ENCODE results near the gene IFT52.

Gene IFT52

GRCh38 chr20:43680981-43681380, 90.2 kb downstream of the IFT52 start:
- no peaks in the 10 kb centered on the region for H3K36me3 ChIP-seq (ENCODE audit: insufficient read depth, low read length)

GRCh38 chr20:43681468-43681942, 90.8 kb downstream of the IFT52 start:
- H3K9me3 ChIP-seq (replicated peaks; ENCODE audit: low read length) = no peaks in the 10 kb centered on the region
- H3K36me3 ChIP-seq (ENCODE audit: insufficient read depth, low read length) = no peaks in the 10 kb centered on the region
- no peaks in the 10 kb centered on the region for H3K4me1 ChIP-seq (ENCODE audit: control insufficient read depth, insufficient read depth, low read length)
- H3K27me3 ChIP-seq (ENCODE audit: control insufficient read depth, insufficient read depth, low read length) = no peaks in the 10 kb centered on the region
- no peak overlapping the region for H3K9ac ChIP-seq (ENCODE audit: low read depth, low read length)
- H3K4me3 ChIP-seq (ENCODE audit: low read length) = no peak overlapping the region
- no peak overlapping the region for H3K4me2 ChIP-seq (ENCODE audit: low read length)

More at GRCh38 chr20:43680981-43681380, 90.2 kb downstream of the IFT52 start:
- Histone ChIP-seq H3K27me3 (ENCODE audit: control insufficient read depth, insufficient read depth, low read length) (no peaks in the 10 kb centered on the region), H3K4me1 (ENCODE audit: control insufficient read depth, insufficient read depth, low read length) (no peaks in the 10 kb centered on the region), H3K9ac (ENCODE audit: low read depth, low read length) (no peak overlapping the region), H3K4me3 (ENCODE audit: low read length) (no peak overlapping the region), H3K4me2 (ENCODE audit: low read length) (no peak overlapping the region), H3K9me3 (replicated peaks; ENCODE audit: low read length) (no peaks in the 10 kb centered on the region)

- Histone ChIP-seq H3K9ac (ENCODE audit: low read depth, low read length) (no peak overlapping the region), H3K27me3 (ENCODE audit: control insufficient read depth, insufficient read depth, low read length) (no peaks in the 10 kb centered on the region), H3K9me3 (replicated peaks; ENCODE audit: low read length) (no peaks in the 10 kb centered on the region), H3K4me2 (ENCODE audit: low read length) (no peak overlapping the region), H3K36me3 (ENCODE audit: insufficient read depth, low read length) (no peaks in the 10 kb centered on the region), H3K4me1 (ENCODE audit: control insufficient read depth, insufficient read depth, low read length) (no peaks in the 10 kb centered on the region), H3K4me3 (ENCODE audit: low read length) (no peak overlapping the region)
These were observed 91.3 kb downstream of the IFT52 start for GRCh38 chr20:43681991-43682410.

- no peaks in the 10 kb centered on the region for H3K27me3 ChIP-seq (ENCODE audit: control insufficient read depth, insufficient read depth, low read length)
- H3K4me3 ChIP-seq (ENCODE audit: low read length) = no peak overlapping the region
- no peaks in the 10 kb centered on the region for H3K4me1 ChIP-seq (ENCODE audit: control insufficient read depth, insufficient read depth, low read length)
- no peak overlapping the region for H3K9ac ChIP-seq (ENCODE audit: low read depth, low read length)
- H3K4me2 ChIP-seq (ENCODE audit: low read length) = no peak overlapping the region
- H3K9me3 ChIP-seq (replicated peaks; ENCODE audit: low read length) = no peaks in the 10 kb centered on the region
- H3K36me3 ChIP-seq (ENCODE audit: insufficient read depth, low read length) = no peaks in the 10 kb centered on the region
These were observed 91.7 kb downstream of the IFT52 start for GRCh38 chr20:43682446-43682845.

- no peak overlapping the region for H3K9ac ChIP-seq (ENCODE audit: low read depth, low read length)
- H3K9me3 ChIP-seq (replicated peaks; ENCODE audit: low read length) = no peaks in the 10 kb centered on the region
- H3K4me1 ChIP-seq (ENCODE audit: control insufficient read depth, insufficient read depth, low read length) = no peaks in the 10 kb centered on the region
- no peak overlapping the region for H3K4me2 ChIP-seq (ENCODE audit: low read length)
- H3K27me3 ChIP-seq (ENCODE audit: control insufficient read depth, insufficient read depth, low read length) = no peaks in the 10 kb centered on the region
- H3K4me3 ChIP-seq (ENCODE audit: low read length) = no peak overlapping the region
- no peaks in the 10 kb centered on the region for H3K36me3 ChIP-seq (ENCODE audit: insufficient read depth, low read length)
These were observed 96.1 kb downstream of the IFT52 start for GRCh38 chr20:43686820-43687219.

- no peaks in the 10 kb centered on the region for H3K9me3 ChIP-seq (replicated peaks; ENCODE audit: low read length)
- no peaks in the 10 kb centered on the region for H3K4me1 ChIP-seq (ENCODE audit: control insufficient read depth, insufficient read depth, low read length)
- no peak overlapping the region for H3K9ac ChIP-seq (ENCODE audit: low read depth, low read length)
- H3K36me3 ChIP-seq (ENCODE audit: insufficient read depth, low read length) = no peaks in the 10 kb centered on the region
- no peak overlapping the region for H3K4me2 ChIP-seq (ENCODE audit: low read length)
- no peak overlapping the region for H3K4me3 ChIP-seq (ENCODE audit: low read length)
- H3K27me3 ChIP-seq (ENCODE audit: control insufficient read depth, insufficient read depth, low read length) = no peaks in the 10 kb centered on the region
These were observed 98.4 kb downstream of the IFT52 start for GRCh38 chr20:43689165-43689564.

GRCh38 chr20:43690943-43691598, 100.3 kb downstream of the IFT52 start:
- no peaks in the 10 kb centered on the region for H3K36me3 ChIP-seq (ENCODE audit: insufficient read depth, low read length)

GRCh38 chr20:43691928-43692524, 101.3 kb downstream of the IFT52 start:
- no peak overlapping the region for H3K4me2 ChIP-seq (ENCODE audit: low read length)
- H3K27me3 ChIP-seq (ENCODE audit: control insufficient read depth, insufficient read depth, low read length) = no peaks in the 10 kb centered on the region
- H3K4me3 ChIP-seq (ENCODE audit: low read length) = no peak overlapping the region
- H3K36me3 ChIP-seq (ENCODE audit: insufficient read depth, low read length) = no peaks in the 10 kb centered on the region
- H3K4me1 ChIP-seq (ENCODE audit: control insufficient read depth, insufficient read depth, low read length) = no peaks in the 10 kb centered on the region
- no peaks in the 10 kb centered on the region for H3K9me3 ChIP-seq (replicated peaks; ENCODE audit: low read length)
- no peak overlapping the region for H3K9ac ChIP-seq (ENCODE audit: low read depth, low read length)

More at GRCh38 chr20:43690943-43691598, 100.3 kb downstream of the IFT52 start:
- no peak overlapping the region for H3K4me3 ChIP-seq (ENCODE audit: low read length)
- H3K4me1 ChIP-seq (ENCODE audit: control insufficient read depth, insufficient read depth, low read length) = no peaks in the 10 kb centered on the region
- H3K9me3 ChIP-seq (replicated peaks; ENCODE audit: low read length) = no peaks in the 10 kb centered on the region
- no peak overlapping the region for H3K9ac ChIP-seq (ENCODE audit: low read depth, low read length)
- no peak overlapping the region for H3K4me2 ChIP-seq (ENCODE audit: low read length)
- H3K27me3 ChIP-seq (ENCODE audit: control insufficient read depth, insufficient read depth, low read length) = no peaks in the 10 kb centered on the region

GRCh38 chr20:43694763-43695162, 104.0 kb downstream of the IFT52 start:
- H3K4me2 ChIP-seq (ENCODE audit: low read length) = no peak overlapping the region
- H3K27me3 ChIP-seq (ENCODE audit: control insufficient read depth, insufficient read depth, low read length) = no peaks in the 10 kb centered on the region
- H3K9ac ChIP-seq (ENCODE audit: low read depth, low read length) = no peak overlapping the region
- no peaks in the 10 kb centered on the region for H3K9me3 ChIP-seq (replicated peaks; ENCODE audit: low read length)
- H3K36me3 ChIP-seq (ENCODE audit: insufficient read depth, low read length) = no peaks in the 10 kb centered on the region
- H3K4me1 ChIP-seq (ENCODE audit: control insufficient read depth, insufficient read depth, low read length) = no peaks in the 10 kb centered on the region
- no peak overlapping the region for H3K4me3 ChIP-seq (ENCODE audit: low read length)

- no peak overlapping the region for H3K4me3 ChIP-seq (ENCODE audit: low read length)
- H3K9me3 ChIP-seq (replicated peaks; ENCODE audit: low read length) = no peaks in the 10 kb centered on the region
- H3K36me3 ChIP-seq (ENCODE audit: insufficient read depth, low read length) = no peaks in the 10 kb centered on the region
- no peak overlapping the region for H3K4me2 ChIP-seq (ENCODE audit: low read length)
- H3K4me1 ChIP-seq (ENCODE audit: control insufficient read depth, insufficient read depth, low read length) = no peaks in the 10 kb centered on the region
- no peaks in the 10 kb centered on the region for H3K27me3 ChIP-seq (ENCODE audit: control insufficient read depth, insufficient read depth, low read length)
- H3K9ac ChIP-seq (ENCODE audit: low read depth, low read length) = no peak overlapping the region
These were observed 104.8 kb downstream of the IFT52 start for GRCh38 chr20:43695571-43695970.

All from skeletal muscle satellite cell (primary cell).